ENCODE measurements around the gene TLK2. TPM values are rescaled to one million over a fixed set of nuclear protein-coding genes. Genes with fewer than 3 reads are reported as not detected.

The TLK2 gene
- total and polyA plus RNA-seq, 2 experiments from 2014 or later = 19.6 to 56.1 TPM

DNA sequence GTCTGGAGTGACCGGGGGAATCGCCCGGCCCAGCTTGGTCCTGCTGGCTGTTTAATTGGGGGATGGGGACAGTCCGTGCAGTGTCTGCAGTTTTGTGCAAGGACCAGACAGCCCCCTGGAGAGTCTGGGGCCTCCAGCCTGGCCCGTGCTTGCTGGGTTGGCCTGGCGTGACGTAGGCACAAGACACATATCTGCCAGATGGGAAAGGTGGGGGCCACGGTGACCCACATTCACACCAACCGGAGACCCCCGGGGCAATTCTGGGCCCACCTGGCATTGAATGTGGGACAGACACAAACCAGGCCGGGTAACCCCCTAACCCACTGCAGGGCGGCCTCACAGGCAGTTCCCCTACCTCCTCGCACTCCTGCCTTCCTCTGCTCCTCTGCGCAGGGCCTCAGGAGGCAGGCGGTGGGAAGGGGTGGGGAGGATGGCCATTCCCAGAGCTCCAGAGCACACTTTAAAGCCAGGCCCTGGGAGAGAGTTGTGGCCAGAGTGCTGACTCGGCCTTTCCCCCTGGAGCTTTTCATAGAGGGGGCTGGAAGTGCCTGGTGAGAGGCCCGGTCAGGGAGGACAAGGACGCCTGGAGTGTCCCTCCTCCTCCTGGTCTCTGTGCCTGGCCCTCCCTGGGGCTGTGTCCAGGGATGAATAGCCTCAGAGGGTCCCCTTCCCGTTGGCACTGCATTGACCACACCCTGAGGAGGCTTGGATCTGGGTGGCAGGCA is 150.4 kb downstream of the TLK2 start (continued):
- TF ChIP-seq STAT1 (IDR thresholded peaks at IDR 0.05; ENCODE audit: unreplicated experiment) (no peak), JUNB (IDR thresholded peaks at IDR 0.05; ENCODE audit: unreplicated experiment) (no peak), EZH2 (IDR thresholded peaks at IDR 0.05; ENCODE audit: low read depth, unreplicated experiment) (no peak), CTCF (conservative IDR thresholded peaks at IDR 0.05; ENCODE audit: low read depth in 2 of 2) (no peak)

GRCh38 chr17:62629556-62630364 is 151.1 kb downstream of the TLK2 start:
- Mint-ChIP-seq H3K4me3 (peak overlapping the region; percentile 43; the same call in 2 of the 3 replicates), H3K36me3 (ENCODE audit: low read depth) (no peaks in the 10 kb centered on the region), H3K27ac (no peak overlapping the region), H3K4me1 (peaks cover 51% of the 10 kb centered on the region), H3K27me3 (ENCODE audit: insufficient read depth, low read depth, poor library complexity) (peaks cover 19% of the 10 kb centered on the region), H3K9me3 (no peaks in the 10 kb centered on the region; the same call in 2 of the 3 replicates)
- Histone ChIP-seq H3K36me3 (ENCODE audit: insufficient read depth) (no peaks in the 10 kb centered on the region), H3F3A (replicated peaks; ENCODE audit: low read depth) (no peaks in the 10 kb centered on the region), H3K4me2 (peak overlapping the region; percentile 100), H3K4me1 (ENCODE audit: insufficient read depth) (peaks cover 38% of the 10 kb centered on the region), H3K27ac (ENCODE audit: low read depth) (no peak overlapping the region), H3K4me3 (peak overlapping the region; percentile 92; the same call in 1 of the 2 replicates), H2AFZ (no peak overlapping the region), H3K9me2 (ENCODE audit: insufficient read depth) (no peaks in the 10 kb centered on the region), H3K79me2 (replicated peaks; ENCODE audit: insufficient read depth) (peaks cover 63% of the 10 kb centered on the region), H3K27me3 (ENCODE audit: insufficient read depth) (no peaks in the 10 kb centered on the region), H4K20me1 (replicated peaks; ENCODE audit: insufficient read depth) (no peaks in the 10 kb centered on the region)
- DNase-seq (ENCODE audit: low spot score) (peak; percentile 56), ATAC-seq (peak; percentile 4)
- TF ChIP-seq ZNF331 (CRISPR knock-in tag; IDR thresholded peaks at IDR 0.05; ENCODE audit: low read depth) (no peak), EZH2phosphoT487 (IDR thresholded peaks at IDR 0.05; ENCODE audit: unreplicated experiment) (no peak), CTCF (conservative IDR thresholded peaks at IDR 0.05; ENCODE audit: low read depth in 2 of 2) (no peak), ZNF462 (CRISPR knock-in tag; IDR thresholded peaks at IDR 0.05) (no peak), ZNF114 (CRISPR knock-in tag; IDR thresholded peaks at IDR 0.05) (no peak), JUNB (IDR thresholded peaks at IDR 0.05; ENCODE audit: unreplicated experiment) (no peak), NANOG (IDR thresholded peaks at IDR 0.05; ENCODE audit: borderline replicate concordance) (no peak), STAT1 (IDR thresholded peaks at IDR 0.05; ENCODE audit: unreplicated experiment) (no peak), CREB1 (CRISPR knock-in tag; IDR thresholded peaks at IDR 0.05; ENCODE audit: low read depth) (no peak)
- TF ChIP-seq, protein P1, sequence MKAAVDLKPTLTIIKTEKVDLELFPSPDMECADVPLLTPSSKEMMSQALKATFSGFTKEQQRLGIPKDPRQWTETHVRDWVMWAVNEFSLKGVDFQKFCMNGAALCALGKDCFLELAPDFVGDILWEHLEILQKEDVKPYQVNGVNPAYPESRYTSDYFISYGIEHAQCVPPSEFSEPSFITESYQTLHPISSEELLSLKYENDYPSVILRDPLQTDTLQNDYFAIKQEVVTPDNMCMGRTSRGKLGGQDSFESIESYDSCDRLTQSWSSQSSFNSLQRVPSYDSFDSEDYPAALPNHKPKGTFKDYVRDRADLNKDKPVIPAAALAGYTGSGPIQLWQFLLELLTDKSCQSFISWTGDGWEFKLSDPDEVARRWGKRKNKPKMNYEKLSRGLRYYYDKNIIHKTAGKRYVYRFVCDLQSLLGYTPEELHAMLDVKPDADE (IDR thresholded peaks at IDR 0.05) = no peak
